ENCODE measurements around the gene LINGO1. TPM values are rescaled to one million over a fixed set of nuclear protein-coding genes. Genes with fewer than 3 reads are reported as not detected.
A peak's percentile ranks its signal among the peaks of the same experiment; 100 is the strongest.

Gene LINGO1
- total and polyA plus RNA-seq, 2 donors (not counting 3 experiments of a cell fraction or from before 2014, with no cell fraction given), result 0.15 to 0.33 TPM

- ChIA-PET POLR2A (no interaction called here), CTCF (interaction anchor here (1.0 to 1.1 kb wide), 2 partner anchors 19 to 34 kb away, joined by 4 read pairs; partner anchors contain the start of gene LINGO1)
- no peak for DNase-seq (ENCODE audit: low read depth, low spot score)
- Histone ChIP-seq H3K9ac (replicated peaks; ENCODE audit: extremely low read depth, insufficient read depth, low read length) (no peak overlapping the region), H3K36me3 (ENCODE audit: control insufficient read depth in 2 of 2, extremely low read depth in 1 of 2, insufficient read depth in 2 of 2, low read length in 2 of 2) (no peaks in the 10 kb centered on the region), H3K4me2 (ENCODE audit: insufficient read depth, low read length) (no peak overlapping the region), H3K4me1 (ENCODE audit: control insufficient read depth, extremely low read depth, insufficient read depth, low read length) (peaks cover 3% of the 10 kb centered on the region), H3K27me3 (ENCODE audit: control insufficient read depth in 2 of 2, insufficient read depth in 2 of 2, low read length in 2 of 2) (no peaks in the 10 kb centered on the region), H3K9me3 (replicated peaks; ENCODE audit: control insufficient read depth, insufficient read depth, low read length) (no peaks in the 10 kb centered on the region), H3K4me3 (replicated peaks in 1 of 3; ENCODE audit: insufficient read depth in 1 of 3, low read depth in 1 of 3, low read length in 3 of 3) (no peak overlapping the region), H3K79me2 (ENCODE audit: control insufficient read depth, insufficient read depth, low read length) (no peaks in the 10 kb centered on the region), H3K27ac (ENCODE audit: insufficient read depth, low read depth, low read length) (no peak overlapping the region), H2AFZ (ENCODE audit: low read depth, low read length) (peak overlapping the region; percentile 44), H4K20me1 (replicated peaks; ENCODE audit: control insufficient read depth, extremely low read depth, insufficient read depth, low read length) (no peaks in the 10 kb centered on the region), H3K9me1 (replicated peaks; ENCODE audit: control insufficient read depth, extremely low read depth, insufficient read depth, low read length) (no peaks in the 10 kb centered on the region)
- TF ChIP-seq EZH2 (IDR thresholded peaks at IDR 0.05; ENCODE audit: borderline replicate concordance, low read depth, low read length, severe bottlenecking), result no peak
- TF ChIP-seq MYC (IDR thresholded peaks at IDR 0.05; ENCODE audit: low read depth, low read length), result no peak
- no peak for TF ChIP-seq POLR2A (IDR thresholded peaks at IDR 0.05; ENCODE audit: low read depth, low read length)
- no peak for TF ChIP-seq GATA2 (IDR thresholded peaks at IDR 0.05; ENCODE audit: insufficient read depth, insufficient read length, low read depth, low read length)
- TF ChIP-seq POLR2AphosphoS5 (IDR thresholded peaks at IDR 0.05; ENCODE audit: insufficient read depth, low read depth, low read length), result no peak
- TF ChIP-seq CTCF (IDR thresholded peaks at IDR 0.05; ENCODE audit: extremely low read depth in 1 of 2, insufficient read depth in 1 of 2, low read depth in 1 of 2, low read length in 2 of 2), result no peak
- TF ChIP-seq FOS (IDR thresholded peaks at IDR 0.05; ENCODE audit: borderline replicate concordance, insufficient read depth, low read length), result no peak
- no peak for TF ChIP-seq MAX (IDR thresholded peaks at IDR 0.05; ENCODE audit: insufficient read depth, insufficient read length)
- TF ChIP-seq JUN (IDR thresholded peaks at IDR 0.05; ENCODE audit: borderline replicate concordance, insufficient read depth, insufficient read length, low read depth), result no peak
- intact Hi-C loops (cut with micrococcal nuclease), result no loop called here
- BruUV-seq (replicated peaks), result no TSS peak
- dilution Hi-C loops (cut with MboI; ENCODE audit: extremely low pct_ligation_motif_present, low sequenced_read_pairs), result no loop called here
- no peak for FAIRE-seq
Measured at GRCh38 chr15:77599357-77599756, 33.4 kb downstream of the LINGO1 start.

Measured in endothelial cell of umbilical vein (primary cell).